NCI-H1417 treated with DMSO at 0.1 percent for 48 hours (cell line): ENCODE measurements around the gene CTNNB1.

ENCODE experiments used
- DNase-seq: peaks from one replicate; lab custom pipeline; 2025; lab: John Stamatoyannopoulos, UW

CTNNB1 gene

DNA sequence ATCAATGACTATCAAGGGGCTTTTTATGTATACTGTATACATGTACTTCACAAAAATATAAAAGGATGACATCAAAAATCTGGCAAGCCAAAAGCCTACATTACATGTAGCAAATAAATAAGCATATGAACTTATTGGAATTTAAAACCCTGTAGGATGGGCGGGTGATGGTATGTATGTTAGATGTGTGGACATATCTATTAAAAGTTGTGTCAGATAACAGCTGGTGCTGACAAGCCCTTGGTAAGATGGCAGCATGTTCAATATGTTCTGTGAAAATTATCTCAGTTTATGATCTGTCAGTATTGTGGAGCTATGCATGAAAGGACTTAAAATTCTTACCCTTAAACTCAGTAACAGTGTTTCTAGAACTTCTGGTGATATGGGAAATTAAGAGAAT is 20.1 kb downstream of the CTNNB1 start:
- no peak for DNase-seq

- DNase-seq: no peak
Observed at GRCh38 chr3:41220906-41221677, 21.8 kb downstream of the CTNNB1 start.

DNA sequence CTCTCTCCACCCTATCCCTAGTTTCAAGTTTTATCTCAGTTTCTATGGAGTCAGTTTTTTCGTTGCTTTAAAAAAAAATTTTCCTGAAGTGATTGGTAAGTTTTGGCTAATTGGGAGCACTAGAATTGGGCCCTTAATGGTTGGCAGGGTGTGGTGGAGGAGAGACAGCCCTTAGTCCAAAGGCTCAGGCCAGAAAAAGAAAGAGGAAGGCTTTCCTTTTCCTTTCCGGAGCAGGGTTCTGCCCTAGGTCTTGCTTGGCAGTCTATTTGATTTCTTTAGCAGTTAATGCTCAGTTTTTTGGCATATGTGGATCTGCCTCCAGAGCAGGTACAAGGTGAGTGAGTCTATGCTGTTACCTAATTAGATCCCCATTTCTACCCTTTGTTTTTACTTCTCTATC is 22.7 kb downstream of the CTNNB1 start:
- DNase-seq: no peak

DNA sequence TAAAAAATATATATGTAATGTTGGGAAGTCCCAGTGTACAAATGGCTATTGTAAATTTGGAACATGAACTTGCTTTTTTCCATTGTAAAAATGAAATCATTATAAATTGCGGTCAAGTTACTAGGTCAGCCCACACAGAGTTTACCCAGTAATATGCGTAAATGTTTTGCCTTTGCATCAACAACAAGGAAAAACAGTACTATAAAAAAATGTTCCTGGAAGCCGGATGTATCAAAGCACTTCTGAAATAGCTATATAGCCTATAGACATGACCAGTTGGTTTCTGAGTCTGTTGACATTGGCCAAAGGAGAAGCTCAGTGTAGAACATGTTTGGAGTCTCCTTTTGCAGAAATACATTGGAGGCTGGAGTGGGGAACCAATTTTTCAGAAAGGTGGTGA is 23.2 kb downstream of the CTNNB1 start:
- DNase-seq: no peak

DNA sequence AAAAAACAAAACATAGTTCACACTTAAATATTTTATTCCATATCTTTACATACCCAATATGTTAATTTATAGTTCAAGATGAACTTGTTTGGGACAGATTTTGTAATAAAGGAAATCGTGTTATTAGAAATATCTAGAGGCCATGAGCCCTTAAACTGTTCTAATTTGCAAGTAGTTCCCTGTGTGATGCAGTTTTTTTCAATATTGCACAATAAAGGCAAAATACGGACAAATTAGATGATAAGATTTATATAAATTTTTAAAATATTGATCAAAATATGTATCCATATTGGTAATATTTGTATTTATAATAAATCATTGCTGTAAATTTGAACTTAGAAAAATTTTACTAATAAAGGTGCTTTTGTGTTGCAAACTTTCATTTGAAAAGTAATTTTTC is 23.8 kb downstream of the CTNNB1 start:
- no peak for DNase-seq

GRCh38 chr3:41223691-41224090 is 24.4 kb downstream of the CTNNB1 start:
- no peak for DNase-seq

DNA sequence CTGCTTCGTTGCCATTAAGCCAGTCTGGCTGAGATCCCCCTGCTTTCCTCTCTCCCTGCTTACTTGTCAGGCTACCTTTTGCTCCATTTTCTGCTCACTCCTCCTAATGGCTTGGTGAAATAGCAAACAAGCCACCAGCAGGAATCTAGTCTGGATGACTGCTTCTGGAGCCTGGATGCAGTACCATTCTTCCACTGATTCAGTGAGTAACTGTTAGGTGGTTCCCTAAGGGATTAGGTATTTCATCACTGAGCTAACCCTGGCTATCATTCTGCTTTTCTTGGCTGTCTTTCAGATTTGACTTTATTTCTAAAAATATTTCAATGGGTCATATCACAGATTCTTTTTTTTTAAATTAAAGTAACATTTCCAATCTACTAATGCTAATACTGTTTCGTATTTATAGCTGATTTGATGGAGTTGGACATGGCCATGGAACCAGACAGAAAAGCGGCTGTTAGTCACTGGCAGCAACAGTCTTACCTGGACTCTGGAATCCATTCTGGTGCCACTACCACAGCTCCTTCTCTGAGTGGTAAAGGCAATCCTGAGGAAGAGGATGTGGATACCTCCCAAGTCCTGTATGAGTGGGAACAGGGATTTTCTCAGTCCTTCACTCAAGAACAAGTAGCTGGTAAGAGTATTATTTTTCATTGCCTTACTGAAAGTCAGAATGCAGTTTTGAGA is 25.0 kb downstream of the CTNNB1 start:
- no peak for DNase-seq

GRCh38 chr3:41234823-41235721 is 35.8 kb downstream of the CTNNB1 start:
- DNase-seq: no peak

GRCh38 chr3:41236228-41236627 is 36.9 kb downstream of the CTNNB1 start:
- no peak for DNase-seq

DNA sequence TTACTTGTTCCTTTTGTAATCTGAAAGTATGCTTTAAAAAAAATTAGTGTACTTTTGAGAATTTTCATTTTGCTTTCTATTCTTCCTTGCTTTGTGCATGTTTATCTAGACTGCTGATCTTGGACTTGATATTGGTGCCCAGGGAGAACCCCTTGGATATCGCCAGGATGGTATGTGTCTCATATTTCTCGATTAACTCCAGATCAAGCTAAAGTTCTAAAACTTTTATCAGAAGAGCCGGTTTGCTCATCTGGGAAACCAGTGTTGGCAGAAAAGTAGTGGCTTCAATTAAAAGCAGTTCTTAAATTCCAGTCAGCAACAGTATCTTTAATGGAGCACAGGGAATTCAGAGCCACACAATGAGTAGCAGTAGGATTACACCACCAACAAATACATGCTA is 38.6 kb downstream of the CTNNB1 start:
- DNase-seq: no peak

DNA sequence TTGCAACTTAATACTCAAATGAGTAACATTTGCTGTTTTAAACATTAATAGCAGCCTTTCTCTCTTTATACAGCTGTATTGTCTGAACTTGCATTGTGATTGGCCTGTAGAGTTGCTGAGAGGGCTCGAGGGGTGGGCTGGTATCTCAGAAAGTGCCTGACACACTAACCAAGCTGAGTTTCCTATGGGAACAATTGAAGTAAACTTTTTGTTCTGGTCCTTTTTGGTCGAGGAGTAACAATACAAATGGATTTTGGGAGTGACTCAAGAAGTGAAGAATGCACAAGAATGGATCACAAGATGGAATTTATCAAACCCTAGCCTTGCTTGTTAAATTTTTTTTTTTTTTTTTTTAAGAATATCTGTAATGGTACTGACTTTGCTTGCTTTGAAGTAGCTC is 40.3 kb downstream of the CTNNB1 start:
- no peak for DNase-seq

DNA sequence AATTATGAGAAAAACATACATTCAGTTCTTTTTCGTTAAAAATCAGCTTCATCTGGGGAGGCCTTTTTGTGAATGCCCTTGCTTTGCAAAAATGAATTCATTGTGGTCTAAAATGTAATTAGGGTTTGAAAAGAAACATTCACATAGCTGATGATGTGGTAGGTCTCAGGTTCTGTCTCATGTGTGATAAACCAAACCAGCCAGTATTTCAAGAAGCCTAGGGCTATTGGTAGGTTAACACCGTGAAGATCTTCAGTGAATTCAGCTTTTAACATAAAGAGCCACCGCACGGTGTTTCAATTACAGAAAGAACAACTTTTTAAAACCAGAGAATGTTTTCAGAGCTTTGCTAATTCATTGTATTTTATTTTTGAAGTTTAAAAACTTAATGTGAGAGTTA is 41.9 kb downstream of the CTNNB1 start:
- DNase-seq: no peak

- no peak for DNase-seq
Observed at GRCh38 chr3:41241800-41242571, 42.7 kb downstream of the CTNNB1 start.

GRCh38 chr3:41243183-41243582 is 43.9 kb downstream of the CTNNB1 start:
- no peak for DNase-seq

DNA sequence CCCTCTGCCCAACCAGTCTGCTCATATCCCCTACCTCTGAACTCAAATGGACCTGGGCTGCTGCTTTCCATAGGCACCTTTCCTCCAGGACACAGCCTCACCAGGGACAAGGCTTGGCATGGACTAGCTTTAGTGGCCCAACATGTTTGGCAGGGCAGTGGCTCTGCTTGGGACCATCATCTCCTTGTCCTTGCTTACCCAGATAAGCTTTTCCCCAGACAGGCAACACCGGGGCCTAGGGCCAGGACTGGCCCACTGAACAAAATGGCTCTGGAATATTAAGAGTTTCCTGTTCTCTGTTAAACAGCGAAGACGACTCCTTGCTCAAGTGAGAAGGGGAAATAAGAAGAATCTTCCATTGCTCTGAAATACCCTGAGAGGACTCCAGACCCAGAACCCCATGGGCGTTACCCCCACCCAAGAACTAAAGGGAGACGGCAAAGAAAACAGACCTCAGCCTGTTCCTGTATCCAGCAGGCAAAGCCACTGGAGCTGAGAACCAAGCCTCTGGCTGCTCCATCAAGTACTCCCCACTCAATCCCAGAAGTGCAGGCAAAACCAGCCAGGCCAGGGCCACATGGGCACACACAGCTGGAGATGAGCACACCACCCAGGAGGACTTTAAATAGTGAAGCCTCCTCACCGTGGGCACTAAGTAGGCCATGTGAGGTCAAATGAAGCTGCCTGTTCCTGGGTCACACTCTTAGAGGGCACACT is 45.5 kb downstream of the CTNNB1 start:
- DNase-seq: no peak

DNA sequence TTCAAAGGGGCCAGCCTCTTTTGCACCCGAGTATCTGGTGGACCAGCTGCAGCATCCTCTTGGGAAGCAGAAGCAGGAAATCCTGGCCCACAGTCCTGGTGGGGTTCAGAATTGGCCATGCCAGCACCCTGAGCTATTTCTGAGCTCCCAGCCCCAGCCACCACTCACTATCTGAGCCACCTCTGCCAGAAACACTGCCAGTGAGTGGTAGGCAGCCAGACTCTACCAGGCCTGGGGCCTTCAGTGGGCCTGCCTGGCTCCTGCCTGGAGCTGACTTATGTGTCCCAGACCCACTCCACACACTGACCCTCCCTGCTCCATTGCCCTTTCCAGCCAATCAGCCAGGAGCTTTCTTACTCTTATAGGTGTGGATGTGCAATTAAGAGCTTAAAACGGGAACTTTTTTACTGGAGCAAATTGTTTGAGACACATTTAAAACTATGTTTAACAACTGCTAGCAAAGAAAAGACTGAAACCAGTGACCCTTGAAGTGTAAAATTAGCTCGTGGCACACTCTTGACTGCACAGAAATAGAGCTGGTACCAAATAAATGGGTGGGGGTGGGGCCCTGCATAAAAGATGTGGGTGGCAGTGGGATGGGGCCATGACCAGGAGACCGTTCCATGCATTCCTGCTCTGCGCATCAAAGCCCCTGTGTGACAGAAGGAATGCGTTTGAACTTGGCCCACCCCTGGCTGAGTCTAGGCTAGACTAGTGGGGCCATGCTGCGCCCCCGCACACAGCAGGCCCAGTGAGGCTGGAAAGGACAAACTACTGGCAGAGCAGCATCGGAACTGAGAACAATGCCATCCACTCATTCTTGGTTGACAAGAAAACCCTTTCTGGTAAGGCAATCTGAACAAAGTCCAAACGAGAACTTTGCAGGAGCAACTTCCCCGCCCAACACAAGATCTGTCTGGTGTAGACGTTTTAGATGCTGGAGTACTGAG is 48.0 kb downstream of the CTNNB1 start:
- DNase-seq: no peak

- no peak for DNase-seq
Observed at GRCh38 chr3:41248525-41248924, 49.2 kb downstream of the CTNNB1 start.

- no peak for DNase-seq
Observed at GRCh38 chr3:41249318-41249717, 50.0 kb downstream of the CTNNB1 start.

- no peak for DNase-seq
Observed at GRCh38 chr3:41250825-41251224, 51.5 kb downstream of the CTNNB1 start.

GRCh38 chr3:41251593-41251992 is 52.3 kb downstream of the CTNNB1 start:
- DNase-seq: no peak
